ENCODE measurements around the gene EPB41.
"Not testable (repeated sequence)": the region's sequence is repeated elsewhere in the genome, so short reads cannot be mapped to it uniquely, and the experiment has no call there.

The EPB41 gene

DNA sequence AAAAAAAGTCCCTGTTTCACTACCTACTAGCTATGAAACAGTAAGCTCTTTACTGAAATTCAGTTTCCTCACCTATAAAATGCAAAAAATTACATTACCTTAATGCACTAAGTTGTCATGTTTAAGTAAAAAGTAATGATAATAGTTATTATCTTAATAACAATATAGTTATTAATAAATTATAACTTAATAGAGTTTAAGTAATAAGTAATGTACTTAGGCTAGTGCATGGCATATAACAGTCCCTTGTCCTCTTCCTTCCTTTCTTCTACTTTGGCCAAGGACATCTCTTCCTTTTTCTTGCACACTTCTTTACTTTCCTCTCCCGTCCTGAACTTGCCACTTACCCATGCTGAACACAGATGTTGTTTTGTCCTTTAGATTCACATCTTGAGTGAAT lies 200.3 kb downstream of the EPB41 start:
- no peak for FAIRE-seq

DNA sequence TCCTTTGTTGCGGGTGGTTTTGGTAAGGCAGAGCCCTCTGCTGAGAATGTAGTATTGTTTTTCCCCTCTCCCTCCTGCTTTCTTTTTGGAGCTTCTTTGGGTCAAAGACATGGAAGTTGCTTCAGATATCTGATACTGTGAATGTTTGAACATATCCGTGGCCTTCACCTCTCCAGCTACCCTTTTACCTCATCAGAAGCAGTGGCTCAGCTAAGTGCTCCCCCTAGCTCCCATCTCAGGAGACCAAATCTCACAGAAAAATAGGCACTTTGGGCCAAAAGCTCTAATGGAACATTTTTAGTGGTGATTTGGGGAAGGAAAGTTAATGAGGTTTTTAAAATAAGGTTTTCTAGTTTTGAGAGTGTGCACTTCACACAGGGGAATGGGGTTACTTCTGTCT lies 203.0 kb downstream of the EPB41 start:
- no peak for FAIRE-seq

DNA sequence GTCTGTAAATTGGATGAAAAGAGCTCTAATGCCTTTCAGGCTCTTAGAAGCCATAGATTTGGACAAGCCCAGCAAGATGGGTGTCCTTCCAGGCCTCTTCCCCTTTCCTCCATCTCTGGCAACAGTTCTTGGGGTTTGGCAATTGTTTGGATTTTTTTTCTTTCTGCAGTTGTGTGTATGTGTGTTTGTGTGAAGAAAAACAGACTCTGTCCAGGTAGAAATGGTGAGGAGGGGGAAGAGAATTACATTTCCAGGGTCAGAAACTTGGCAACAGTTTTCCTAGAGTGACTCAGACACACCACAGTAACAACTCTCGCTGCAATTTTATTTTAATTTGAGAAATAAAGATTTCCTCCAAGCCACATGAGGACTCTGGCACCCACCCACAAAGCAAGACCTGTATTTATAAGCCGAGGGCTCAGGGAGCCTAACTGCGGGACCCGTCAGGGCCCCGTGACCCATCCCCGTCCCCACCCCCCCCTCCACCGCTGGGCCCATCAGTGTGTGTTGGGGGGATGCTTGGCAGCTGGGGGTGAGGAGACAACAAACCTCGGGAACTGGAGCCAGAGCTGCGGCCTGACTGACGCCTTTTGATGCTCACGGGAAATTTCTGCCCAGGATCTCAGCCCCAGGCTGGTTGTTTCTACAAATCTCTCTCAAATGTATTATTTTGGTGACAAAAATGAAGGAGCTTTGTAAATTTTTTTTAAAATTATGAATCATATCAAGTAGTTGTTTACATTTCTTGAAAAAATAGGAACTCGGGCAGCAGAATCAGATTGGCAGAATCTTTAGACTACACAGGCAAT lies 205.0 kb downstream of the EPB41 start:
- no peak for FAIRE-seq

DNA sequence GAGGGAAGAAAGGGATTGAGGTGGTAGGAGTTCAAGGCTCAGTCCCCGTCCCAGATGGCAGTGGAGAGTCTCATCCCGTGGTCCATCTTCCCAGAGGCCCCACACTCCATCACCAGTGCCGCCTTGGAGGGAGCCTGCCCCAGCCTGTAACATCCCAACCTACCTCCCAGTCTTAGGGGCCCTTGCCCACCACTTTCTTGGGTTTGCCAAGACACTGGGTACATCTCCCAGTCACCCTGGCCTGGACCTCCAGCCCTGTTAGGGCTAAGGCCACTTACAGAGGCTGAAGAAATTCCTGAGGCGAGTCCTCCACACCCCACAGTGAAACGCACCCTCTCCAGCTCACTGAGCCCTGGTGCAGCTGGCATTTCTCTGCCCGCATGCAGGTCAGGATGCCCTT lies 206.0 kb downstream of the EPB41 start:
- no peak for FAIRE-seq

DNA sequence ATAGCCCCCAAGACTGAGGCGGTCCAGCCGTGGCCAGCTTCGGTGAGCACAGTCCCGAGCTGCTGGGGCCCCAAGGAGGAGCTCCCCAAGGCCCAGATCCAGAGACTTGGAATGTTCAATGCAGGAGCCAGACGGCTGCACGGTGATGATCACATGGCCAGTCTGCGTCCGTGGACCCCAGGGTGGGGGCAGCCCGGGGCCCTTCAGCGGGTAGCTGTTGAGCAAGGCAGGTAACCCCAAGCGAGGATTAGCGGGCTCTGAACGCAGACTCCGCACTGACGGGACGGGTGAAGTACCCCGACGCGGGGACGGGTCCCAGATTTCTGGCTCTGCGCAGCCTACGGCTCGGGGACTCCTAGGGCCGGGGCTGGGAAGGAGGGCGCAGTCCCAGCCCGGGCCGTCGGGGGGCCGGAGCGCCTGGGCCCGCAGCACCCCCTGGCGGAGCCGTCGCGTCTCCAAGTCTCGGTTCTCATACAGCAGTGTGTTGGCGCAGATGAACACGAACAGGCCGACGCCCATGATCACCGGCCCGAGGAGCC lies 206.6 kb downstream of the EPB41 start:
- no peak for FAIRE-seq

DNA sequence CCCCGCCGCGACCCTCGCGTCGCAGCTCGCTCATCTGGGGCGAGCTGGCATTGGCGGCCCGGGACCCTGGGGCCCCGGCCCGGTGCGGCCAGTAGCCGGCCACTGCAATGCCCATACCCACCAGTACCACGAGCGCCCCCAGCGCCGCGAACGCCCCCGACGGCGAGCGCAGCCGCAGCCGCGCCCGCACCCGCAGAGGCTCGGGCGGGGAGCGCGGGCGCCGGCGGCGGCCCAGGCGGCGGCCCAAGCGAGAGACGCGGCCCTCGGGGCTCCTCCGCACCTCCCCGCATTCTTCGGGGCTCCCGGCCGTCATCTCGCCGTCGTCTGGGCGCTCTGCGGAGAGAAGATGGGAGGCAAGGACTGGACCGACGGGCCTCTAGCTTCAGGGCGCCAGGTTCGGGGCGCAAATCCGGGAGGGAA lies 207.2 kb downstream of the EPB41 start:
- FAIRE-seq = no peak

DNA sequence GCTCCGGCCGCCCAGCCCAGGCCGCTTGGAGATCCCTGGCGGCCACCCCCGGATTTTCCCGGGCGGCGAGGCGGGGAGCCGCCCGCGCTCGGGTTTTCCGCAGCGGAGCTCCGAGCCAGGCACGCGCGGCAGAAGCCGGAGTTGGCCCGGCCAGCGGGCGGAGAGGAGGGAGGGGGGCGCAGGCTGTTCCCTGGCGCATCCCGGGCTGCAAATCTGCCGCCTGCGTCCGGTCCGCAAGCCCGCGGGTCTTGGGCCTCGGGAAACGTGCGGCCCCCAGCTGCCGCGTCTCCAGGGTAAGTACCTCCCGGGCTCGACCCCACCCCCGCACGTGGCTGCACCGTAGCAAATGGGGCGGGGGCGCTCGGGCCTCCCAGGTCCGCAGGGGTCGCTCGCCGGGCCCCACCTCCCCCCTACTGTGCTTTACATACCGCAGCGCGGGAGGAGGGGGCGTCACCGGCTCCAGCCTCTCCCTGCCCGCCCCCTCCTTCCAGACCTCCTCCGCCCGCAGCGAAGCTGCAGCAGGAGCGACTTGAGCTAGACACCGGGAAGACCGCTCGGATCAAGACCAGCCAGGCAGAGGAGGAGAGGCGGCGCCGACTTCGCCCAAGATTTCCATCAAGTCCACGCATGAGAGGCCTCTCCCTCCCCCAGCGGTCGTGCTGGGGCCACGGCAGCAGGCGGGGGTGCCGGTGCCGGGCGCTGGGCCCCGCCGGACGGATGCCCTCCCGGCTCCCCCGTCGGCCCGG lies 207.7 kb downstream of the EPB41 start:
- FAIRE-seq = no peak

DNA sequence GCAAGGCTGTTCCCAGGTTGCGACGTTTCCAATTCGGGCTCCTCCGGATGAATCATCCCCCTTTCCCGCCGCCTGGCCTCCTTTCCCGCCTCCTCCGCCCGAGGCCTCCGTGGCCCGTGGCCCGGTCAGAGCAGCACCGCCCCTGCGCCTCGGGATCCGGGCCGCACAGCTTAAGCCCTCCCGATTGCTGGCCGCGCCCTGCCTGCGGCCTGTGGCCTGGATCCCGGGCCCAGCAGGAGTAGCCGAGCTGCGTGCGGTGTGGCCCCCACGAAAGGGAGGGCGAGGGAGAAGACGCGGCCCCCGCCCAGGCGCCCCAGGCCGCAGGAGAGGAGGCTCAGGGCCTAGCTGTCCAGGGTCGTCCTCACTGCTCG lies 208.3 kb downstream of the EPB41 start:
- FAIRE-seq = no peak

DNA sequence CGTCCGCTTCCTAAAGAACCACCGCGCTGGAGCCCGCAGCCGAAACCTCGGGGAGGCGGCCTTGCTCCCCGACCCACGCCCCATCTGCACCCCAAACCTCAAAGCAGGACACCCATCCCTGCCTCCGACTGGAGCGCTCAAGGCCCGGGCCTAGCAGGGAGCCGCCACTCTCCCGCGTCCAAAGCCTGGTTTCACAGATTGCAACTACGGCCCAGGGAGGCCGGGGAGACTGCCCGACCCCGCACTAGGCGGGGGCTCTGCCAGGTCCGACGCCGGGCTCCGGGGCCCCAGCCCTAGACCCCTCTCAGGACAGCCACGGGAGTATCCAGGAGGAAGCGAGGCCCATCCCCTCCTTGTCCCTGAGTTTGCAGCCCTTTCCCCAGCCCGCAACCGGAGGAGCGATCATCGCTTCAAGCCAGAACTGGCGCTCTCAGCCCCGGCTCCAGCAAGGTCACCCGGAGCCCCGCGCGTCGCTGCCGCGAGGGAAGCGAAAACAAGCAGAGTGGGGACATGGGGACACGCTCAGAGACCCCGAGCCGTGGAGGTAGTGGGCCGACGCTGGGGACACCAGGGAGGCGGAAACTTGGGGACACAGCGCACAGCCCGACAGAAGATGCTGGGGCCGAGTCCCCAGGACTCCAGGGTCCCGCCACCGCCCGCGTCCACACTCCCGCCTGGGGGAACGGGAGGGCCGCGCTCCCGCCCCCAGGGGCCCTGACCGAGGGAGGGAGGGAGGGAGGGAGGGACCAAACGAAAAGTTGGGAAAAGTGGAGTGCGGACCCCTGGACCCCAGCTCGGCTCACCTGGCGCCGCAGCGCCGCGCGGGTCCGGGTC lies 208.9 kb downstream of the EPB41 start:
- FAIRE-seq = no peak

DNA sequence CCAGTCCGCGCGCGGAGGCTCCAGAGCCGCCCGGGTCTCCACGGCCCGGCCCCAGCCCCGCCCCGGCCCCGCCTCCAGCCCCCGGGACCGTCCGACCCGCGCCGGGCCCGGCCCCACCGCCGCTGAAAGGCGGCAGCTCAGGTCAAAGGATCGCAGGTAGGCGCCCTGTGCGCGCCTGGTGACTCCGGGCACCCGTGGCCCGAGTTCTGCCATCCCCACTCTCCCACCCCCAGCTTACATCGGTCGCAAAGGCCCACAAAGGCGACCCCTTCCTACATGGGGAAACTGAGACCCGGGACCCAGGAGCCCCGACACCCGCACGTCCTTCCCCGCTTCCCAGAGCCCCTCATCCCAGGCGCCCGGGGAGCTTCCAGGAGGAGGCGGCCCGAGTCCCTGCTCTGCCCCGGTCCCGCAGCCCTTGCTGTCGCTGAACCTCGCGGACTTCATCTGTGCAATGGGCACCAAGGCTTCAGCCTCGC lies 209.6 kb downstream of the EPB41 start, which contains the start of gene TMEM200B:
TMEM200B (minus strand) TSS at position 17 of the 479 bp plus-strand sequence. CDS start 2,075 bp downstream, outside the sequence.
- FAIRE-seq = no peak

DNA sequence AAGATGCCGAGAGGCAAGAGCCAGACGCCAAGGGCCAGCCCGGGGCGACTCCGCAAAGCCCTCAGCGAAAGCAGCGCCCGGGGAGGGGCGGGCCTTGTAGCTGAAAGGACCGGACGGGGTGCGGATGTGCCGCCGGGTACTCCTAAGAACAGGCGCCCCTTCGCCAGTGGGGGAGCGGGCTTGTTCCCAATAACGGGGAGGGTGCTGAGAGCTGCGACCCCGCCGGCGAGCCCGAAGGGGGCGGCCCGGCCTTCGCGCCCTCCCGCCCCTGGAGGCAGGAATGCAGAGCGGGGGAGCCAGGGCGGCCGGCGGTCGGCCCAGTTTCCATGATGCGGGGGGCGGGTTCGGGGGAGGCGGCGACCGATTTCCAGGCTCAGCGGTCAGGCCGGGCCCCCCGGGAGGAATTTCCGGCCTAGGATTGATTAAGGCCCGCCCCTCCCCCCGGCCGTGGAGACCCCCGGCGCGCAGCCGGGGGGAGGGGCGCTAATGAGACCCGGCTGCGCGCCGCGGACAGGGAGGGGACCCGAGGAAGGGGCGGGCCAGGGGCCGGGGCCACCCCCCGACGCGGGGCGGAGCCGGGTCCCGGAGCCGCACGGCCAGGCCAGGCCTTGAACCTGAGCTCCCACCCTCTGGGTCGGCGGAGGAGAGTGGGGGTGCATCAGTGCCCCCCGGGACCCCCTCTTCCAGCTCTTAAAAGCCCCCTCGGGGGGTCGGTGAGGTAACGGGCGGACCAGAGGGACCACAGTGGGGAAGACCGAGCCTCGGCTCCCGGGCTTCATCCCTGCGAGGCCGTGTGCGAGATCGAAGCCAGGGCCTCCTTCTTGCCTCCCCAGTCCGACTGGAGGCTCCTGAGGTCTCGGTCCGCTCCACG lies 210.2 kb downstream of the EPB41 start:
- no peak for FAIRE-seq

DNA sequence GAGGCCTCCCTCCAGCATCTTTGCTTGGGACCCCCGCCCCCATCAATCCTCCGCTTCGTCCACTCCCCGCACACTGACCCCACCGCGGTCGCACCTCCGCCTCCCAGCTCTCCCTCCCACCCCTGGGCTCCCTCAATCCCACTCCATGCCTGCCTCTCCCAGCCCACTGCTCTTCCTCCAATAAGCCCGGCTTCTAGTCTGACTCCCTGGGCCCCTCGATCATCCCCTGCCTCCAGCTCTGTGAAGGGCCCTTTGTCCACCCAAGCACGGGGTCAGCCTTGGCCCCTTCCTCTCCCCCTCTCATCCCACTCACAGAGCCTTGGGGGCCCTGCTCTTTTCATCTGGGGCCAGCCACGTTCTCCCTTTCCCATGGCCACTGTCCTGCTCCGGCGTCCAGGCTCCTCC lies 210.9 kb downstream of the EPB41 start:
- FAIRE-seq = no peak

DNA sequence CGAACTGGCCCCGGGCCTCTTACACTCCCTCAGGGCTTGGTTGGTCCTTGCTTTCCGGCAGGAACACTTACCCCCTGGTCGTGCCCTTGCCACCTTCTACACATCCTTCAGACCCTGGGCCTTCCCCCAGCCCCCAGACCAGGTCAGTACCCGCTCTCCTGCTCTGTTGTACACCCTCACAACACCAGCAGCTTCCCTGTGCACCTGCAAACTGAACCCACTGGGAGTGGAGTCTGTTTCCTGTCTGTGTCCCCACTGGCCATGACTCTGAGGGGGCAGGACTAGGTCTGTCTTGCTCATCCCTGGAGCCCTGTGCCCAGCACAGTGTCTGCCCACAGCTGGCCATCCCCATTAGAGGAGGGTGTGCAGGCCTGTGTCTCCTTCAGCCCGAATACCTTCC lies 211.4 kb downstream of the EPB41 start:
- FAIRE-seq = no peak

DNA sequence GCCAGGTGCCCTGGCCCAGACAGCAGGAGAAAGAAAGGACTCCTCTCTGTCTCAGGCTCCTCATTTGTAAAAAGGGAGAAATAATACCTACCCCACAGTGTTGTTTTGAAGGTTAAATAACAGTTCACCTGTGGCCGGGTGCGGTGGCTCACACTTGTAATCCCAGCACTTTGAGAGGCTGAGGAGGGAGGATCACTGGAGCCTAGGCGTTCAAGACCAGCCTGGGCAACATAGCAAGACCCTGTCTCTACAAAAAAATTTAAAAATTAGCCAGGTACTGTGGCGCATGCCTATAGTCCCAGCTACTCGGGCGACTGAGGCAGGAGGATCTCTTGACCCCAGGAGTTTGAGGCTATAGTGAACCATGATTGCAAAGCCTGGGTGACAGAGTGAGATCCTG lies 211.8 kb downstream of the EPB41 start:
- no peak for FAIRE-seq

DNA sequence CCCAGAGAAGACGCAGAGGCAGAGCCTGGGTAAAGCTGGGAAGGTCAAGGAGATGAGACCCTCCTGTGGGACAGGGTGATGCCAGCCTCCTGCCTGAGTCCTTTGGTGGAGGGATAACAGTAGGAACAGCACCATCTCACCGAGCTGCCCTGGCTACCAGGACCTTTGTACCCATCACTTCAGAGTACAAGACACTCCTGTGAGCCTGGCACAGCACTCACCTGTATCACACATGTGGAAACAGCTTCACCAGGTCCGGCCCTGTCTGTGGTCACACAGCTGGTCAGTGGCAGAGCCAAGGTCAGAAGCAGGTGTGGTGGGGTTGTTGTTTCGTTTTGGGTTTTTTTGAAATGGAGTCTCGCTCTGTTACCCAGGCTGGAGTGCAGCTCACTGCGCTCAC lies 214.4 kb downstream of the EPB41 start:
- no peak for FAIRE-seq

DNA sequence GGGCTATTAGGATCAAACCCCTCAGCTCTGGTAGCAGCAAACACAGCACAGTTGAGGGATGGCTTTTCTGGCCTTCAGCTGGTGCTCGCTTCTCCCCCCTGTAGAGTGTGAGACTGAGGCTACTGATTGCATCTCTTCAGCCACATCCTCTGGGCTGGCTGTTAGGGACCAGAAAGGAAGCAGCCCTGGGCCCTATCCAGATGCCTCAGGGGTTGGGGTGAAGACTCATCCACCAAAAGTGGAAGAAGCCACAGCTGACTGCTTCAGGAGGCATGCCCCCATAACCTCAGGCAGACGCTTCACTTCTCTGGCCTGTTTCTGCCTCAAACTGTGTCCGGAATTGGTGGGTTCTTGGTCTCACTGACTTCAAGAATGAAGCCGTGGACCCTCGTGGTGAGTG lies 215.5 kb downstream of the EPB41 start:
- no peak for FAIRE-seq

DNA sequence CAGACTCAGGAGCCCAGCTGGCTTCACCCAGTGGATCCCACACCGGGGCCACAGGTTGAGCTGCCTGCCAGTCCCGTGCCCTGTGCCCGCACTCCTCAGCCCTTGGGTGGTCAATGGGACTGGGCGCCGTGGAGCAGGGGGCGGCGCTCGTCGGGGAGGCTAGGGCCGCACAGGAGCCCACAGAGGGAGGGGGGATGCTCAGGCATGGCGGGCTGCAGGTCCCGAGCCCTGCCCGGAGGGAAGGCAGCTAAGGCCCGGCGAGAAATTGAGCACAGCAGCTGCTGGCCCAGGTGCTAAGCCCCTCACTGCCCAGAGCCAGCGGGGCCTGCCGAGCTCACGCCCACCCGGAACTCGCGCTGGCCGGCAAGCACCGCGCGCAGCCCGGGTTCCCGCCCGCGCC lies 216.7 kb downstream of the EPB41 start:
- FAIRE-seq = not testable (repeated sequence)

DNA sequence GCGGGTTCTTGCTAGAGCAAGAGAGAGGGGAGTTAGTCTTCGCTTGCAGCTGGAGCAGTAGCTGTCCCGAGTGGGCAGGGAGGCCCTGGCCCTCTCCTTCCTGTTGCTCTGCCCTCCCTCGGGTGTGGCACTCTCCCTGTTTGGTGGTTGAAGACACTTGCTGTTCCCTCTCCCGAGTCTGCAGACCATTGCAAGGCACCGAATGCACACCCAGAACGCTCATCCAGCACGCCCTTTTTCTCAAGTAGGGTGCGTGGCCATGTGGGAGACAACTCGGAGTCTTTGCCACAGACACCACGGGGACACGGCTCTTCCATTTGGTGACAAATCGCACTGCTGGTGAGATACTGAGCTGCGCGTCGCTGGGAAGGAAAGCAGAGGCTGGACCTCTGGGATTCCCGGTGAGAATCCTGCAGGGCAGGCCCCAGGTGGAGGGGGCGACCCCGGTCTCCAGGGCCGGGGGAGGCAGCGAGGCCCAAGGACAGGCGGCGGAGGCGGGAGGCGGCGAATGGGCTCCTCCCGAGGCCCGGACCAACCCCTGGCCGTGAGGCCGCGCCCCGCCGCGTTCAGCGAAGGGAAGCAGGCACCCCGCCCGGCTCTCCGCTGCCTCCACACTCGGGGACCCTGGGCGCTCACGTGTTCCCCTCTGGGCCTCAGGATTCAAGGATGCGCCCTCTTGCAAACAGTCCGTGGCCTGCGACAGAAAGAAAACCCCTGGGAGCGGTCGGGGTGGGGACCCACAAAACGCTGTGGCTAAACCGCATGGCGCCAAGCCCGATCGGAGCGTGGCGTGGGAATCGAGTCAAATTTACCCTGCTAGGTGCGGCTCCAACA lies 219.7 kb downstream of the EPB41 start:
- FAIRE-seq = no peak

DNA sequence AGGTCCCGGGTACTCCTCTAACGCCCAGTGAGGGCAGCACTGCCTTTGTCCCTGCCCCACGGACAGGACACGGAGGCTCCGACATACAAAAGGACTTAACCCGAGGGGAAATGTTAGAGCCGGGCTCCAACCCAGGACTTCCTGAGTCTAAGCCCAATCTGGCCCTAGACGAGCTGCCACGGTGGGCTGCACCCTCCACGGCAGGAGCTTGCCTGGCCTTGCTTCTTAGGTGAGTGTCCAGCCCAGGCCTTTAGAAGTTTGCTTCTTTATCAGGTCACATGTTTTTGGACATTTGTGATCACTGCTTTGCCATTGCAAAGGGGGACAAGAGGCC lies 220.3 kb downstream of the EPB41 start:
- no peak for FAIRE-seq

DNA sequence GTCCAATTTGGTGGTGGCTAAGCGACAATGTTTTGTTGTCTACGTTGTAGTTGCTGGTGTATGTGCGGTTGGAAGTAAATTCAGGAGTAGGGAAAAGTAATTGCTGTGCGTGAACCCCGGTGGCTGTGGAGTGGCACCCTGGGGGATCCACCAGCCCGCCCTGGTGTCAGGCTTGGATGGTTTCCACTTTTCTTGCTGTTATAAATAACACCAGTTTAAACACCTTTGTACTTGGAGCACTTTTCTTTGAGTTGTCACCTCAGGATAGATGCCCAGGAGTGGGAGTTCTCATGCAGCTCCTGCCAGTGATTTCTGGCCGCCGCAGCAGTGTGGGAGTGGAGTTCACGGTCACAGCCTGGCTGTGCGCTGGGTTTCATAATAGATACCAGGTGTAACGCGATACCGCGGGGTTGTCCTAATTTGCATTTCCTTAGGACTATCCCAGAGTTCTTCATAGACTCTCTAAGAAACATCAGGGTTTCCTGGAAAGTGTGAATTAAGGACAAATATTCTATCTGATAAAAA lies 222.1 kb downstream of the EPB41 start:
- FAIRE-seq = no peak

DNA sequence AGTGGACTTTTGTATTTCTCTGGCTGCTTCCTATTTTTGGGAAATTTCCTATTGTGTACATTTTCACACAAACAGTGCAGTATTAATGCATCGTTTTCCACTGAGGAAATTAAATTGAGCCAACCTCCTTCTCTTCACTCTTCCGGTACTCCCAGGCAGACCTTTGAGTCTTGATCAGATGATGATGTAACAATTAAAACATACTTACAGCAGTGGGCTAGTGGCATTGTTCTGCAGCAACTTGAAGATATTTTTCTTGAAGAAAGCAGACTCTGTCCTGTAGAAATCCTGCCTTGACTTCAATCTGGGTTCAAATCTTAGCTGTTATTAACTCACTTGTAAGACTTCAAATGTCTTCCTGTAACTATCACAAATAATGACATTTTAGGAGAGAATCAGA lies 228.3 kb downstream of the EPB41 start:
- FAIRE-seq = no peak
